K562 (cell line): ENCODE results near the gene TMPRSS5. TPM values are rescaled to one million over a fixed set of nuclear protein-coding genes. Genes with fewer than 3 reads are reported as not detected.

ENCODE experiments used
- ARID1B ChIP-seq: fragments of 450-650 bp; IDR thresholded peaks from 2 replicates; pipeline ENCODE4 v1.6.1; 2016; ENCODE audit warnings: antibody characterized with exemption, mild to moderate bottlenecking, inconsistent platforms
- CCAR2 ChIP-seq: fragments of 200-400 bp; formaldehyde crosslinking; IDR thresholded peaks from 2 replicates; pipeline ENCODE4 v1.6.1; 2017; ENCODE audit warnings: mild to moderate bottlenecking, low read depth, low read length
- CREB3 ChIP-seq: fragments of 450-650 bp; conservative IDR thresholded peaks from 2 replicates; pipeline ENCODE4 v1.6.1; 2016; ENCODE audit warnings: missing genetic modification characterization, low read depth, mild to moderate bottlenecking, missing compliant biosample characterization, moderate library complexity
- CTCF ChIP-seq, 3 experiments: IDR thresholded peaks in 2 of 3; conservative IDR thresholded peaks in 1 of 3; 2 replicates each; pipeline ENCODE4 v1.5.1; 2011 to 2012; ENCODE audit warnings: low read length in 3 of 3, mild to moderate bottlenecking in 3 of 3, control low read depth in 2 of 3, improper control_type of control experiment in 1 of 3, inconsistent platforms in 1 of 3, low read depth in 1 of 3, mixed read lengths in 1 of 3, moderate library complexity in 1 of 3; ENCODE audit not compliant: insufficient read depth in 2 of 3
- ELF1 ChIP-seq: fragments of 200-800 bp; sonication (Bioruptor generic); IDR thresholded peaks from 2 replicates; pipeline ENCODE4 v1.6.1; 2016; ENCODE audit warnings: missing genetic modification characterization, missing compliant biosample characterization
- FOXA3 ChIP-seq, 2 experiments: fragments of 450-650 bp in 1 of 2; sonication (generic) in 1 of 2; formaldehyde crosslinking; IDR thresholded peaks in 1 of 2; conservative IDR thresholded peaks in 1 of 2; 2 replicates each; pipeline versions ENCODE4 v1.4.0 to v1.8.0; 2020 to 2022; ENCODE audit warnings: mild to moderate bottlenecking in 2 of 2, missing genetic modification reagents in 1 of 2
- STAT5B ChIP-seq: fragments of 250-450 bp; sonication (Bioruptor Pico); IDR thresholded peaks from 2 replicates; pipeline ENCODE4 v1.8.0; 2021; ENCODE audit warnings: mild to moderate bottlenecking, inconsistent platforms
- TFE3 ChIP-seq: fragments of 450-650 bp; formaldehyde crosslinking; IDR thresholded peaks from 2 replicates; pipeline ENCODE4 v1.4.0; 2020; ENCODE audit warnings: mild to moderate bottlenecking, mixed read lengths
- TRIM24 ChIP-seq, 2 experiments: fragments of 450-650 bp; IDR thresholded peaks; 2 replicates each; pipeline ENCODE4 v1.6.1; 2016
- ZBTB26 ChIP-seq: fragments of 450-650 bp; formaldehyde crosslinking; IDR thresholded peaks from 2 replicates; pipeline ENCODE4 v1.4.0; 2022; ENCODE audit warnings: missing genetic modification characterization
- ZBTB33 ChIP-seq: sonication (generic); formaldehyde crosslinking; IDR thresholded peaks from 2 replicates; pipeline ENCODE4 v1.8.1; 2023; ENCODE audit warnings: mild to moderate bottlenecking, missing genetic modification reagents
- ZBTB49 ChIP-seq: sonication (generic); formaldehyde crosslinking; IDR thresholded peaks from 2 replicates; pipeline ENCODE4 v1.8.0; 2022; ENCODE audit warnings: missing genetic modification reagents, mild to moderate bottlenecking, borderline replicate concordance
- ZBTB7A ChIP-seq: IDR thresholded peaks from 2 replicates; pipeline ENCODE4 v1.6.1; 2011; ENCODE audit warnings: low read depth, mild to moderate bottlenecking, low read length, moderate library complexity, borderline replicate concordance; ENCODE audit not compliant: control insufficient read depth
- ZNF316 ChIP-seq: fragments of 450-650 bp; IDR thresholded peaks from 2 replicates; pipeline ENCODE4 v1.6.1; 2016
- ZNF561 ChIP-seq: fragments of 450-650 bp; formaldehyde crosslinking; conservative IDR thresholded peaks from 2 replicates; pipeline ENCODE4 v1.4.0; 2020; ENCODE audit warnings: mild to moderate bottlenecking, moderate library complexity
- polyA plus RNA-seq, 8 experiments: library from polyadenylated mRNA; depleted of rRNA in 4 of 8; stranded (reverse) in 5 of 8; unstranded in 3 of 8; fragments of >200 nt; fragmentation: Nextera tagmentation in 2 of 8; fragmentation: Illumina TruSeq in 1 of 8; extraction: Ambion mirVana in 2 of 8; extraction: Trizol in 1 of 8; gene quantifications; 2 replicates each; pipeline versions ENCODE4 v1.2.1 to v1.2.3, GENCODE V29; 2011 to 2014; ENCODE audit warnings: inconsistent platforms in 1 of 8, missing spikeins in 1 of 8
- total RNA-seq, 7 experiments: library from RNA; depleted of rRNA in 6 of 7; stranded (reverse); fragments of >200 nt in 6 of 7; fragmentation: Illumina TruSeq in 2 of 7; extraction: Trizol in 2 of 7; gene quantifications; 2 replicates each; pipeline versions ENCODE4 v1.2.1 to v1.2.3, GENCODE V29; 2011 to 2021; ENCODE audit warnings: low replicate concordance in 1 of 7

The TMPRSS5 gene
- total and polyA plus RNA-seq, 9 of the 15 experiments (the other 6 are each of a cell fraction or from before 2014, with no cell fraction given), result 0.07 to 0.49 (median 0.17) TPM; not detected in 1

- TF ChIP-seq ARID1B (no peak; the same call in 1 of the 2 replicates), ZBTB49 (CRISPR knock-in tag) (no peak), FOXA3 (CRISPR knock-in tag; conservative IDR thresholded peaks at IDR 0.05 in 1 of 2, IDR thresholded peaks at IDR 0.05 in 1 of 2) (no peak), CTCF (IDR thresholded peaks at IDR 0.05 in 2 of 3, conservative IDR thresholded peaks at IDR 0.05 in 1 of 3; ENCODE audit: insufficient read depth in 2 of 3, low read depth in 1 of 3, low read length in 3 of 3) (peak; percentile 41 to 61 (median 49)), ZNF316 (no peak), ELF1 (tag) (no peak), TRIM24 (IDR thresholded peaks at IDR 0.05) (no peak), ZBTB33 (CRISPR knock-in tag) (peak; percentile 91), CCAR2 (no peak), TFE3 (CRISPR knock-in tag) (no peak), ZNF561 (no peak), STAT5B (CRISPR knock-in tag) (no peak), CREB3 (tag) (peak; percentile 91), ZBTB26 (CRISPR knock-in tag) (peak; percentile 57; the same call in 1 of the 2 replicates), ZBTB7A (peak; percentile 60; the same call in 1 of the 2 replicates)
These were observed 16.1 kb downstream of the TMPRSS5 start (continued) for GRCh38 chr11:113689768-113690618.
